GDM1 (cell line): Measurements from ENCODE around the gene PLA2G15.

Experiments used
- DNase-seq: peaks from one replicate; lab custom pipeline; 2025; lab: John Stamatoyannopoulos, UW

Gene PLA2G15

DNA sequence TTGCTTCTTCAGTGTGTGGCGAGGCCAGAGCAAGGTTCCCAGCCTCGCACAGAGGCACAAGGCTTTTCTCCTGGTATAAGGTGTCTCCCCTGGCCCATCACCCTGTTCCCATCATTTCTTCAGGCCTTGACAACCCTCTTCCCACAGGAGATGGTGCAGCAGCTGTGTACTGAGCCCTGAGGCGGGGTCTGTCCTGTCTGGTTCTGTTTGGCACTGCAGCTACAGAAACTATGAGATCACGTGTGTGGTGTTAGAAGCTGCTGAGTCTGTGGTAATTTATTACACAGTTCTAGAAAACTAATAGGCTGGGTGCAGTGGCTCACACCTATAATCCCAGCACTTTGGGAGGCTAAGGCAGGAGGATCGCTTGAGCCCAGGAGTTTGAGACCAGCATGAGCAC is 7.2 kb downstream of the PLA2G15 start:
- no peak for DNase-seq

DNA sequence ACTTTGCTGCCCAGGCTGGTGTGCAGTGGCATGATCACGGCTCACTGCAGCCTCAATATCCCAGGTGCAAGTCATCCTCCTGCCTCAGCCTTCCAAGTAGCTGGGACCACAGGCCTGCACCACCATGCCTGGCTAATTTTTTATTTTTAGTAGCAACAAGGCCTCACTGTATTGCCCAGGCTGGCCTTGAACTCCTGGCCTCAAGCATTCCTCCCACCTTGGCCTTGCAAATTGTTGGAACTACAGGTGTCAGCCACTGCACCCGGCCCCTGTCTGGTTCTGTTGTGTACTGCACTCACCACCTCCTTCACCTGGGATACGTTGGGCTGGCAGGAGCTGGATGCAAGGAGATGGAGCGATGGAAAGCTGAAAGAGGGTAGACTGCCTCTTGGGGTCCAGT is 8.5 kb downstream of the PLA2G15 start:
- no peak for DNase-seq

DNA sequence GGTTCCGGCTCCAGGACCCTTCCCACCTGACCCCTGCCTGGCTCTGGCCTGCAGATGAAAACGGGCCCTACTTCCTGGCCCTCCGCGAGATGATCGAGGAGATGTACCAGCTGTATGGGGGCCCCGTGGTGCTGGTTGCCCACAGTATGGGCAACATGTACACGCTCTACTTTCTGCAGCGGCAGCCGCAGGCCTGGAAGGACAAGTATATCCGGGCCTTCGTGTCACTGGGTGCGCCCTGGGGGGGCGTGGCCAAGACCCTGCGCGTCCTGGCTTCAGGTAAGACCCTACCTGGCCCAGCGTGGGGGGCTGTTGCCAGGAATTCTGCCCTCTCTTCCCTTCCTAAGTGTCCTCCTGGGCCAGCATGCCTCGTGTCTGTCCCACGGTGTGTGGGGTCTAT is 10.5 kb downstream of the PLA2G15 start:
- DNase-seq = no peak

DNA sequence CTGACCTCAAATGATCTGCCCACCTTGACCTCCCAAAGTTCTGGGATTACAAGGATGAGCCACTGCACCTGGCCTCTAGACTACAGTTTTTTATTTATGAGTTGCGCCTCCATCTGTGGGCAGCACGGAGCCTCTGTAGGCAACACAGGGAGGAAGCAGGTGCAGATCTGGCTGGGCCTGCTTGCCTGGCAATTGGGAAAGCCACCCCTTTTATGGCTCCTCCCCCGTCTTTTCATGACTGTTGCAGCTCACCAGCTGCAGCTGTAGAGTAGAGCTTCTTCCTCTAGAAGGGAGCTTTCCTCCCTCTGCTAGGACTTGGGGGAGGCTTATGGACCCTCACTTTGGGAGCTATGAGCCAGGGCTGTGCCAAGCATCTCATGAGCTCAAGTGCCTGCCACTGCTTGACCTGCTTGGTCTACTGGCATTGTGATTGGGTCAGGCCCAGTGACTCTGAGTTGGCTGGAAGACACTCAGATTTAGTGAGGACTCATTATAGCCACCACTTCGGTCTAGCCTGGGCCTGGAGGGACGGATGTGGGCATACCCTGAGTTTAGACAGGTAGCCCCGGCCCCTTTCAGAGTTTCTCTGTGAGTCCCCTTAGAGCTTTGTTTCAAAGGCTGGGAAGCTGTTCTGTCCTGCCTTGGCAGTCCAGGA is 12.2 kb downstream of the PLA2G15 start:
- peak; percentile 50 for DNase-seq

DNA sequence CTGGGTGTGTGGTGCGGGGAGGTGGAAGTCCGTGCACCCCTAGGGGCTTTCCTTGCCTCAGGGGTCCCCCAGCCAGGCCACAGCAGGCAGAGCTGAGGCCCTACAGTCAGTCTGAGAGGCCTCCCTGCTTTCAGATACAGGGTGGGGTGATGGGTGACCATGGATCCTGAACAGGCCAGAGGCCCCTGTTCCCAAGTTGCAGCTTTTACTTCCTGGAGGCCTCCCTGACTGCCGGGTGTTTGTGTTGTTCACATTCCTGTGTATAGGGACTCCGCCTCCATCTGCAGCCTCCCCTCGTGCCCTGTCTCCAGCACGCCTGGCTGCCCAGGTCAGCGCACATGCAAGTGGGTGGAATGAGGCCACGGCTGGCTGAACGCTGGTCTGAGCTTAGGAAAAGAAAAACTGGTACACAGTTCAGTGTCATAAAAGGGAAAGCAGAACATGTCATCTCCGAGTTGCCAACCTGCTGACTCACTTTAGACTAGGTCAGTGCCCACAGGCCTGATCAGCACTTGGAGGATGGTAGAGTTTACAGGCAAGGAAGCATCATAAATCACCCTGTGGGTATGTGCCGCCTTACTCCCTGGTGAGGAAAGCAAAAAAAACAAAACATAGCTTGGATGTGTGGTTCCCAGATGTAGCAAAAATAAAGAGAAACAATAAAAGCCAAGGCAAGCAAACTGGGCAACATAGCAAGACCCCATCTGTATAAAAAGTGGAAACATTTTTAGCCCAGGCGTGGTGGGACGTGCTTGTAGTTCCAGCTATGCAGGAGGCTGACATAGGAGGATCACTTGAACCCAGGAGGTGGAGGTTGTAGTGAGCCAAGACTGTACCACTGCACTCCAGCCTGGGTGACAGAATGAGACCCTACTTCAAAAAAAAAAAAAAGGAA is 13.0 kb downstream of the PLA2G15 start:
- DNase-seq = peak; percentile 45

DNA sequence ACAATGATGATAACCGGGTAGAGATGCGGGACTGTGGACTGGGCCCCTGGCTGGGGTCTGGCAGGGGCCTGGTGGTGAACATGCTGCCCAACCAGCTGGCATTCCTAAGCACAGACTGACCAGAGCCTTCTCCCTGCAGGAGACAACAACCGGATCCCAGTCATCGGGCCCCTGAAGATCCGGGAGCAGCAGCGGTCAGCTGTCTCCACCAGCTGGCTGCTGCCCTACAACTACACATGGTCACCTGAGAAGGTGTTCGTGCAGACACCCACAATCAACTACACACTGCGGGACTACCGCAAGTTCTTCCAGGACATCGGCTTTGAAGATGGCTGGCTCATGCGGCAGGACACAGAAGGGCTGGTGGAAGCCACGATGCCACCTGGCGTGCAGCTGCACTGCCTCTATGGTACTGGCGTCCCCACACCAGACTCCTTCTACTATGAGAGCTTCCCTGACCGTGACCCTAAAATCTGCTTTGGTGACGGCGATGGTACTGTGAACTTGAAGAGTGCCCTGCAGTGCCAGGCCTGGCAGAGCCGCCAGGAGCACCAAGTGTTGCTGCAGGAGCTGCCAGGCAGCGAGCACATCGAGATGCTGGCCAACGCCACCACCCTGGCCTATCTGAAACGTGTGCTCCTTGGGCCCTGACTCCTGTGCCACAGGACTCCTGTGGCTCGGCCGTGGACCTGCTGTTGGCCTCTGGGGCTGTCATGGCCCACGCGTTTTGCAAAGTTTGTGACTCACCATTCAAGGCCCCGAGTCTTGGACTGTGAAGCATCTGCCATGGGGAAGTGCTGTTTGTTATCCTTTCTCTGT is 14.0 kb downstream of the PLA2G15 start:
- no peak for DNase-seq

DNA sequence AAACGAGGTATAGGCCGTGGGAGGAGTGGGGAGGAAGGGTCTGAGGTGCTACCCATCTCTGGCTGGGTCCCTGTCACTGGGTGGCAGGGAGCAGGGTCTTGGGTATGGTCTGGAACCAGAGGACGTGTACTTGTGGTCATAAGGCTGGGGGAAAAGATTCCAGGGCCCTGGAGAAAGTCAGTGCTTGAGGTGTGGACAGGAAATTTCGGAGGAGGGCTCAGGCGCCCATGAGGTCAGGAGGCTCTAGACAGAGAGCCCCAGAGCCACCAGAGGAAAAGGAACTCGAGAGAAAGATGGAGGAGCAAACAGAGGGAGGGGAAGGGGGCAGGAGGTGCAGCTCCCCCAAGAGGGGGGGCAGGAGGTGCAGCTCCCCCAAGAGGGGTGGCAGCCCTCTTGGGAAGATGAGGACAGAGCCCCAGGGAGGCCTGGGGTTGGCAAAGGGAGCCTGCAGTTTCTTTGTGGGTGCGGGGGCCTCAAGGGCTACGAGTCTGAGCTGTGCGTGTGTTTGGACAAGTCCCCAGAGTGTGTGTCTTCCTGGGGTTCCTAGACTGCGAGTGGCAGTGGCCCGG is 18.5 kb downstream of the PLA2G15 start:
- DNase-seq = no peak

DNA sequence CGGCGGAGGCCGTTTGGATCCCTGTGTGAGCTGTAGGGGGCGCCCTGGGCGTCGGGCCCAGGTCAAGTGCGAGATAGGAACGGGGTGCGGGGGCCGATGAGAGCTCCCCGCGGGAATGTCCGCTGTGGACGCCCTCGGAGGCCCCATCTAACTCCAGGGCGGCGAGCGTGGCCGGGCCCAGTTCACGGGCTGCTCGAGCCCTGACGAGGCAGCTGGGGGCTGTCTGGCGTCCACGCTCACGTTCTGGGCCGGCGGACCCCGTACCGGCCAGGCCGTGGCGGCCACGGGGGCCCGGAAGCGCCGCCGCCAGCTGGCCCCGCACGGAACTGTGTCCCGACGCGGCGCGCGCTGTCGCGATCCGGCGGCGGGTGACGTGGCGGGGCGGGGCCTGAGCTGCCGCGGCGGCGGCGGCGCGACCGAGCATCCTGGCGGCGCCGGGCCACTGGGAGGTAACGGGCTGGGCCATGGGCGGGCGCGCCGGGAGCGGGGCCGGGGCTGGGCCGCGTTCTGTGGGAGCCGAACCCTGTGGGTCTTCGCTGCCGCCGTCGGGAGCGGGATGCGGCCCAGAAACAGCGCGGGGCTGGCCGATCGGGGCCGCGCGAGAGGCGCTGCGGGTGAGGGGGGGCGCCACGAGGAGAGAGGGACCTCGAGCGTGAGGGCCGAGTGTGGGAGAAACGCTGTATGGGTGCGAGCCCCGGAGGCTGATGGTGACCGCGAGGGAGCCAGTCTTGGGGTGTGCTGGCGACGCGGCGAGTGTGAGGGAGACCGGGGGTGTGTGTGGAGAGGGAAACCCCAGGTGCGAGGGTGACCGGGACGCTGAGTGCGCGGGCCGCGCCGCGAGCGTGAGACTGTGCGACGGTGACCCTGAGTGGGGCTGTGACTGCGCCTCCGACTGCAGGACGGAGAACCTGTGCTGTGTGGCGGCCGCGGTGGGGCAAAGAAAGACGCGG is 19.2 kb downstream of the PLA2G15 start, which contains the start of gene SLC7A6:
TSS of gene SLC7A6 (plus strand) at position 399 of the 950 bp plus-strand sequence. CDS start 10,201 bp downstream, outside the sequence.
- peak; percentile 52 for DNase-seq

DNA sequence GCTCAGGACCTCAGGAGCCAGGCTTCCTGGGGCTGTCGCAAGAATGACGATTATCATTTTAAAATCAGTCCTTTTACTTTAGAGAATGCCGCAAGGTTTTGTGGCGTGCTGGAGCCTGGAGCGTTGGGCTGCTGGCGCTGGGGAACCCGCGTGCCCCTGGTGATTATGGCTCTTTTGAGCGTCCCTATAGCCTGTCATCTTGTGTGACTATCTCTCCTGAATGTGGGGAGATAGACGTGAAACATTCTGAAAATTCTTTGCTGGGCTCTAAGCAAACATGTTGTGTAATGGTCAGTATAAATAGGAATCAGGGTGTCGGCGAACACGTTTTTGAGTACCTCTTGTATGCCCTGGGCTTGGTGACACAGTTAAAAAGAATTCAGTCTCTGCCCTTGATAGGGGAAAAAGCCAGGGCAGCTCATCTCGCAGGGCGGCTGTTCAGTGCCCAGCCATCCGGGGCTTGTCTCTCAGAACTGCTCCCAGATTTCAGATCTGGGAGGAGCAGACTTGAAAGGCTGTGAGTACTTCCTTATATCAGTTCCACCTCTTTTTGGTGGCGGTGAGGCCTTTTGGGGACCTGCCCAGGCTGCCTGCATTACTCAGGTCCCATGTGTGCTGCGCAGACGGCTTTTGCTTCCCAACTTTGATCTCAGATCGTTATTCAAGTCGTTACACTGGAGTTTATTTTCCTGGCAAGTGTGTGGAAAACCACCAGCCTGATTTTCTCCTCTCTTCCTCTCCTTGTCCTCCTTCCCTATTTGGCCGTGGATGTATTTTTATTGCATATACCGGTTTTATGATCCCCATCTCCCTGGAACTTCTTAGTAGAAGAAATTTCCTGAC is 20.1 kb downstream of the PLA2G15 start:
- peak; percentile 1 for DNase-seq

DNA sequence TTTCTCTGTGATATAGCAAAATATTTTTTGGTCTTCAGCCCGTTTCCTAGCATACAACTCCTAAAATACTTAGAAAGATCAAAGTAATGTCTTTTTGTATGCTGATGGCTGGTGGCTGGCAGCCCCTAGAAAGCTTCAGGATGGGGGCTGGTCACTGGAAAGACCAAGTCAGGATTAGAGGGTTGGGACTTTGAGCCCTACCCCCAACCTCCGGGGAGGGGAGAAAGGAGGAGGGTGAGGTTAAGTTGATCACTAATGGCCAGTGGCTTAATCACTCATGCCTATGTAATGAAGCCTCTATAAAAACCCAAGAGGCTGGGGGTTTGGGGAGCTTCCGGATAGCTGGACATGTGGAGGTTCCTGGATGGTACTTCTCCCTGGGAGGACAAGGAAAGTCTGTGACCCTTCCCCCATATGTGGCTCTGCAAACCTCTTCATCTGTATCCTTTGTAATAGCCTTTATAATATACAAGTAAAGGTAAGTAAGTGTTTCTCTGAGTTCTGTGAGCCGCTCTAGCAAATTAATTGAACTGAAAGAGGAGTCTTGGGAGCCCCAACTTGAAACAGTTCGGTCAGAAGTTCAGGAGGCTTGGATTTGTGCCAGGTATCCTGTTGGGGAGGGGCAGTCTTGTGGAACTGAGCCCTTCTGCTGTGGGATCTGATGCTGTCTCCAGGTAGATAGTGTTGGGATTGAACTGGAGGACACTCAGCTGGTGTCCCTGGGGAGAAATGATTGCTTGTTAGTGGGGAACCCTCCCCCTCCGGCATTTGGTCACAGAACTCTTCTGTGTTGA is 22.6 kb downstream of the PLA2G15 start:
- no peak for DNase-seq

DNA sequence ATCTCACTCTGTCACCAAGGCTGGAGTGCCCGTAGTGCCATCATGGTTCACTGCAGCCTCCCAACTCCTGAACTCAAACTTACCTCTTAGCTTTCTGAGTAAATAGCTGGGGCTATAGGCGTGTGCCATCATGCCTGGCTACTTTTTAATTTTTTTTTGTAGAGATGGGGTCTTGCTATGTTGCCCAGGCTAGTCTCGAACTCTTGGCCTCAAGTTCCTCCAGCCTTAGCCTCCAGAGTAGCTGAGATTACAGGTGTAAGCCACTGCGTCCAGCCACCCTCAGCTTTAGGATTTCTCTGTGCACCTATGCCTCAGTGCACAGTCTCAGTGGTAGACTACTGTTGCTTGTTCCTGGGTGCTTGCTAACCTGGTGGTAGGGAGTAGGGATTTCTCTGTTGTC is 24.6 kb downstream of the PLA2G15 start:
- no peak for DNase-seq

DNA sequence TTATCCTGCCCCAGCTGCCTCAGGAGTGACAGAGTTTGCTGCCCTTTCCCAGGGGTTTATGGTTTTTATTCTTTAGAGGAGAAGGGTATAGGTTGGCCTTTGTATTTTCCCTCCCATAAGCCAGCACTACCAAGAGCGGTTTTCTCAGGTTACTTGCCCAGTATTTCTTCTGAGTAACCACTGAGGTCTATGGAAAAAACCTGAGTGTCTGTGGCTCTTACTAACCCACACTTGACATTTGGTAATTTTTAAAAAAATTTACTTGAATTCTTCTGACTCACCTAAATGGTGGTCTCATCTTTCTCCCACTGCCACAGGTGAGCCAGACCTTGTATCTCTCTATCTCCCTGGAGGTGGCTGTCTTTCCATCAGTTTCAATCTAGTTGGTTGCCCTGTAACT is 25.2 kb downstream of the PLA2G15 start:
- DNase-seq = no peak

DNA sequence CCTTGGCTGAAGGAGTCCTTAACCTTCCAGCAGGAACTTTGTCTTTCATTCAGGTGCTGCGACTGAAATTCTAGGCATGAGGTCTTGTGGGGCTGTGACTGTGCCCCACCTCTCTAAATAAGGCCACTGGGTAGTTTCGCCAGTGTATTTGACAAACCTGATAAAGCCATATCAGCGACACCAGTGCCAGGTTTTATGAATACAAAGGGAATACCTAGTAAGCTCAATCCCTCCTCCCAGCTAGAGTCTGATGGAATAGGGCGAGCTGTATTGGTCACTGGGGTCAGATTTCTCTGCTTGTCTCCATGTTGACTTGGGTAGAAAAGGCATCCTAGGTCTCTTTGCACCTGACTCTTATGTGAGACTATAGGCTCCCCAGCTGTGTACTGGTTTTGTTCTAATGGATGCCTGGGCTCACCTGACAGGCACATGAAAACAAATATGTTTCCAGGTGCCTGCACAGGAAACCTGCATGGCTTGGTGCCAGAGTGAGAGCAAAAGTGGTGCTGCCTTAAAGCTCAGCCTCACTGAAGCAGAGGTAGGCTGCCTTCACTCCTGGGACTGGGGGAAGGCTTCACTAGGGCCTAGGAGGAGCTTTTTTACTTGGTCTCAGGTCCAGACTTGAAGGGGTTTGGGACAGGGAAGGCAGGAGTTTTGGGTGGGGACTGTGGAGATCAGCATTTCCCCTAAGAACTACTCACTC is 27.5 kb downstream of the PLA2G15 start:
- no peak for DNase-seq

DNA sequence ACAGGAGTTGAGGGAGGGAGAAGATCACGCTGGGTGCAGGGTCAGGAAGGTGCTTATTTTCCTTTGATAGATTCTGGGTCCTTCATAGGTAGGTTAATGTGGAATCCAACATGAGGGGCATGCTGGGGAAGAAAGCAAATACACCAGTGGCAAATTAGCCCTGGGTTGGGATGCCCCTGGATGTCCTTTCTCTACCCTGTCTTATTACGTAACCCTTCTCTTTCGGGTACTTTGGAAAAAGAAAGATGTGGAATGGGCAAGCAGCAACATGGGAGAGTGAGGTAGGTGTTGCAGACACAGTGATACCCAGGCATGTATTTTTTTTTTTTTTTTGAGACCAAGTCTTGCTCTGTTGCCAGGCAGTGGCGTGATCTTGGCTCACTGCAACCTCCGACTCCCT is 28.3 kb downstream of the PLA2G15 start:
- no peak for DNase-seq

DNA sequence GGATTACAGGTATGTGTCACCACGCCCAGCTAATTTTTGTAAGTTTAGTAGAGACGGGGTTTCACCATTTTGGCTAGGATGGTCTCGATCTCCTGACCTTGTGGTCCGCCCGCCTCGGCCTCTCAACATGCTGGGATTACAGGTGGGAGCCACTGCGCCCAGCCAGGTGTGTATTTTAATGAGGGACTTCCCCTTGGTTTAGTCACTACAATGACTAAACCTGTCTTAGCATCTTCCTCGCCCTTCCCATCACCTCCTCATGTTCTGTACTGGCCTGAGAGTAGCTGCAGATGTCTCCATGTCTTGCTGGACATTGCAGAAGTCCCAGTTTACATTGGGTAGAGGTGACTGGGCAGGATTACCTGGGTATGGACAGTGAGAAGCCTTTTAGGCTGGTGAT is 28.7 kb downstream of the PLA2G15 start:
- no peak for DNase-seq

DNA sequence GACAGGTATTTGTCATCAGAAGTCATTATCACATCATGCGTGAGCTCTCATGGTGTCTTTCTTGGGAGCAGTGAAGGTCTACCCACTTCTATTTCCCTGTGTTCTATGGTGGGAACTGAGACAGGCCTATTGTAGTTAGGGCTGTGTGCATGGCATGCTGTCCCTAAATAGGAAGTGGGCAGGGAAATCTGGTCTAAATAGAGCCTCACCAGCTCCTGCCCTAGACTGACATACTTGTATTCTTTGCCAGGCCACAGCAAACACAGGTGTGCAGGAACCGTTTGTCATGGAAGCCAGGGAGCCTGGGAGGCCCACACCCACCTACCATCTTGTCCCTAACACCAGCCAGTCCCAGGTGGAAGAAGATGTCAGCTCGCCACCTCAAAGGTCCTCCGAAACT is 29.3 kb downstream of the PLA2G15 start:
- no peak for DNase-seq

DNA sequence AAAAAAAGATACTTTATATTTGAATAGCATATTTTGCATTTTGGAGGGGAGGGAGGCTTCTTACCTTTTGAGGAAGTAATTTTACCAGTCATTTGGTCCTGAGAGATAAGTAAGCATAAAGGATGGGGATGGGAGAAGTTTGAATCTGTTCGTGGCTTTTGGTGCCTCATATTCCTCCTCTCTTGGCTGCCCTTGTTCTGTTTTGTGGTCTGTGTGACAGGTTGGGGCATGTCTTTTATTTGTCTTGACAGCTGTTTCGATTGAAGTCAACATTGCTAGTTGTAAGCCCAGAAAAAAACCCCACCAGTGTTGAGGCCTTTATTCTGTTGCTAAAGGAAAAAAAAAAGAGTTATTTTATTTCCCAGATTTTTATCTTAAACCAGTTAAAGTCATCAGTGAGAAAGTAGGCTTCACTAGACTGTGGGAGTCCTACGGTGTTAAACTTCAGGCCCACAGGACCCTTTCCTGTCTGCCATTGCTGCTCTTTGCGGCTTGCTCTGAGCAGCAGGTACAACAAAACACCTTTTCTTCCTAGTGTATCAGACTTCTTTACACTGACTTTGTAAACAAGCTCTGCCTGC is 30.5 kb downstream of the PLA2G15 start:
- peak; percentile 72 for DNase-seq

DNA sequence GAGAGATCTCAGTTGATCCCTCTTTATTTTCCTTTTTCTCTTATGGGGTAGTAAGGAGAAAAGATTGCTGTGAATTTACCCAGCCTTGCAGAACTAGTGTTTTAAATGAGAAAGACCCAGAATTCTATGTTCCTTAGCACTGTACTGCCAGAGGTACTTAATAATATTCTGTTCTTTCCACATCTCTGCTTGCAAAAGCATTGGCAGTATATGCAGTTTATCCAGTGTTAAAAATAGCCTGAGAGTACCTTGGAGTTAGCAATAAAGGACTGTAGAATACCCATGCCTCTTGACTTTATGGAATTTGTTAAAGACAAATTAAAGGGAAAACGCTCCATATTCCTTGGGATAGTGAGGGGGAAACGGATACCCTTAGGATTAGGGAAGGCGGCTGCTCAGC is 31.1 kb downstream of the PLA2G15 start:
- no peak for DNase-seq
